ENCODE measurements around the gene MYO15B.

DNA sequence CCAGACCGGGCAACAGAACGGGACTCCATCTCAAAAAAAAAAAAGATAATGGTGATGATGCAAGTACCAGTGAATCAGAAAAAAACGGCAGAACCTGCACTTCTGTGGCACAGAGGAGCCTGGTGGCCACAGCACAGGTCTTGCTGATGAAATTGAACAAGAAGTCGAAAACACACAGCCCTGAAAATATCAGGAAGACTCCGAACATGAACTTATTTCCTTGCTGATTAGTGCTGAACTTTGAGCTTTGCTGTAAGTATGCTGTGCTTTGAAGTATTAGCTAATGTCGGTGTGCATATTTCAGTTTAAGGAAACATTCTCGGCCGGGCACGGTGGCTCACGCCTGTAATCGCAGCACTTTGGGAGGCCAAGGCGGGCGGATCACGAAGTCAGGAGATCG, 10.9 kb upstream of the MYO15B start:
- TF ChIP-seq, protein P1, sequence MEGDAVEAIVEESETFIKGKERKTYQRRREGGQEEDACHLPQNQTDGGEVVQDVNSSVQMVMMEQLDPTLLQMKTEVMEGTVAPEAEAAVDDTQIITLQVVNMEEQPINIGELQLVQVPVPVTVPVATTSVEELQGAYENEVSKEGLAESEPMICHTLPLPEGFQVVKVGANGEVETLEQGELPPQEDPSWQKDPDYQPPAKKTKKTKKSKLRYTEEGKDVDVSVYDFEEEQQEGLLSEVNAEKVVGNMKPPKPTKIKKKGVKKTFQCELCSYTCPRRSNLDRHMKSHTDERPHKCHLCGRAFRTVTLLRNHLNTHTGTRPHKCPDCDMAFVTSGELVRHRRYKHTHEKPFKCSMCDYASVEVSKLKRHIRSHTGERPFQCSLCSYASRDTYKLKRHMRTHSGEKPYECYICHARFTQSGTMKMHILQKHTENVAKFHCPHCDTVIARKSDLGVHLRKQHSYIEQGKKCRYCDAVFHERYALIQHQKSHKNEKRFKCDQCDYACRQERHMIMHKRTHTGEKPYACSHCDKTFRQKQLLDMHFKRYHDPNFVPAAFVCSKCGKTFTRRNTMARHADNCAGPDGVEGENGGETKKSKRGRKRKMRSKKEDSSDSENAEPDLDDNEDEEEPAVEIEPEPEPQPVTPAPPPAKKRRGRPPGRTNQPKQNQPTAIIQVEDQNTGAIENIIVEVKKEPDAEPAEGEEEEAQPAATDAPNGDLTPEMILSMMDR (IDR thresholded peaks at IDR 0.05 in 2 of 3, conservative IDR thresholded peaks at IDR 0.05 in 1 of 3; ENCODE audit: borderline replicate concordance in 1 of 3, insufficient read depth in 1 of 3, low read depth in 2 of 3, low read length in 2 of 3), result no peak
- TF ChIP-seq JUND (IDR thresholded peaks at IDR 0.05), result no peak
- TF ChIP-seq POLR2AphosphoS5 (IDR thresholded peaks at IDR 0.05; ENCODE audit: low read depth, low read length), result no peak
- TF ChIP-seq, protein P2, sequence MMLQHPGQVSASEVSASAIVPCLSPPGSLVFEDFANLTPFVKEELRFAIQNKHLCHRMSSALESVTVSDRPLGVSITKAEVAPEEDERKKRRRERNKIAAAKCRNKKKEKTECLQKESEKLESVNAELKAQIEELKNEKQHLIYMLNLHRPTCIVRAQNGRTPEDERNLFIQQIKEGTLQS (IDR thresholded peaks at IDR 0.05), result no peak
- TF ChIP-seq EZH2 (IDR thresholded peaks at IDR 0.05), result no peak
- no peak for TF ChIP-seq ZNF274 (IDR thresholded peaks at IDR 0.05; ENCODE audit: low read depth, low read length)
- TF ChIP-seq, protein P3, sequence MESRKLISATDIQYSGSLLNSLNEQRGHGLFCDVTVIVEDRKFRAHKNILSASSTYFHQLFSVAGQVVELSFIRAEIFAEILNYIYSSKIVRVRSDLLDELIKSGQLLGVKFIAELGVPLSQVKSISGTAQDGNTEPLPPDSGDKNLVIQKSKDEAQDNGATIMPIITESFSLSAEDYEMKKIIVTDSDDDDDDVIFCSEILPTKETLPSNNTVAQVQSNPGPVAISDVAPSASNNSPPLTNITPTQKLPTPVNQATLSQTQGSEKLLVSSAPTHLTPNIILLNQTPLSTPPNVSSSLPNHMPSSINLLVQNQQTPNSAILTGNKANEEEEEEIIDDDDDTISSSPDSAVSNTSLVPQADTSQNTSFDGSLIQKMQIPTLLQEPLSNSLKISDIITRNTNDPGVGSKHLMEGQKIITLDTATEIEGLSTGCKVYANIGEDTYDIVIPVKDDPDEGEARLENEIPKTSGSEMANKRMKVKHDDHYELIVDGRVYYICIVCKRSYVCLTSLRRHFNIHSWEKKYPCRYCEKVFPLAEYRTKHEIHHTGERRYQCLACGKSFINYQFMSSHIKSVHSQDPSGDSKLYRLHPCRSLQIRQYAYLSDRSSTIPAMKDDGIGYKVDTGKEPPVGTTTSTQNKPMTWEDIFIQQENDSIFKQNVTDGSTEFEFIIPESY (IDR thresholded peaks at IDR 0.05; ENCODE audit: extremely low read depth, insufficient replicate concordance, low read length), result no peak
- no peak for TF ChIP-seq POLR2A (IDR thresholded peaks at IDR 0.05; ENCODE audit: borderline replicate concordance, extremely low read depth, insufficient read depth, insufficient read length)
- no peak for TF ChIP-seq TCF7L2 (IDR thresholded peaks at IDR 0.05; ENCODE audit: borderline replicate concordance, extremely low read depth, insufficient read depth, insufficient read length)
- no peak for TF ChIP-seq EGR1 (IDR thresholded peaks at IDR 0.05; ENCODE audit: low read depth)
- no peak for TF ChIP-seq SRF (IDR thresholded peaks at IDR 0.05; ENCODE audit: low read depth)
- no peak for TF ChIP-seq SP1 (IDR thresholded peaks at IDR 0.05; ENCODE audit: low read depth)

All from HCT116 (cell line).